ENCODE data around the gene TMEM176B.
A peak's percentile ranks its signal among the peaks of the same experiment; 100 is the strongest.

The TMEM176B gene

DNA sequence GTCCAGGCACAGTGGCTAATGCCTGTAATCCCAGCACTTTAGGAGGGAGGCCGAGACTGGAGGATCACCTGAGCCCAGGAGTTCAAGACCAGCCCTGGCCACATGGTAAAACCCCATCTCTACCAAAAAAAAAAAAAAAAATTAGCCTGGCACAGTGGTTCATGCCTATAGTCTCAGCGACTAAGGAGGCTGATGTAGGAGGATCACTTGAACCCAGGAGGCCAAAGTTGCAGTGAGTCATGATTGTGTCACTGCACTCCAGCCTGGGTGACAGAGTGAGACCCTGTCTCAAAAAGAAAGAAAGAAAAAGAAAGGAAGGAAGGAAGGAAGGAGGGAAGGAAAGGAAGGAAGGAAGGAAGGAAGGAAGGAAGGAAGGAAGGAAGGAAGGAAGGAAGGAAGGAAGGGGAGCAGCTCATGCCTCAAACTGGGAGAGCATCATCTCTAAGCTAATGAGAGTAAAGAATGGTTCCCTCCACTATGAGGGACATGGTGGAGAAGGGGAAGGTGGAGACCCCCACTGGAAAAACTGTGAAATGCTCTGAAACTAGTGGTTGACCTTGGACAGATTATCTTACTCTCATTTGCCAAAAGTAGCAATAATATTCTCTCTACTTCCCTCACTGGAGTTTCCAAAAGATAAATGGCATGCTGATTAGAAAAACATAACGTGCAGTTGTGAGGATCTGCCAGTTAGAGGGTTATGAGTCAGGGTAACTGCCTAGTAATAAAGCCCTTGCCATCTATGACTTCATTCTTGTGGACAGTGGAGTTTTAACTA is 46.1 kb downstream of the TMEM176B start:
- no peak overlapping the region for H3K9ac ChIP-seq
- no peaks in the 10 kb centered on the region for H3K27me3 ChIP-seq
- no peaks in the 10 kb centered on the region for H4K20me1 ChIP-seq
- H3K4me3 ChIP-seq, result no peak overlapping the region
- peak overlapping the region in 1 of 11 experiments; percentile 21; a peak in 1 of 22 replicates for H3K27ac ChIP-seq
- no peak for TF ChIP-seq Cebpa-rat (IDR thresholded peaks at IDR 0.05)
- H3K4me1 ChIP-seq, result peaks cover 22 to 44% (median 36%) of the 10 kb centered on the region in 10 experiments
- no peaks in the 10 kb centered on the region for H3K9me3 ChIP-seq (replicated peaks in 1 of 11)
- H3K4me2 ChIP-seq, result peak overlapping the region in 8 of 11 experiments; percentile 6 to 80 (median 42); a peak in 10 of 22 replicates
- H3K36me3 ChIP-seq, result no peaks in the 10 kb centered on the region

DNA sequence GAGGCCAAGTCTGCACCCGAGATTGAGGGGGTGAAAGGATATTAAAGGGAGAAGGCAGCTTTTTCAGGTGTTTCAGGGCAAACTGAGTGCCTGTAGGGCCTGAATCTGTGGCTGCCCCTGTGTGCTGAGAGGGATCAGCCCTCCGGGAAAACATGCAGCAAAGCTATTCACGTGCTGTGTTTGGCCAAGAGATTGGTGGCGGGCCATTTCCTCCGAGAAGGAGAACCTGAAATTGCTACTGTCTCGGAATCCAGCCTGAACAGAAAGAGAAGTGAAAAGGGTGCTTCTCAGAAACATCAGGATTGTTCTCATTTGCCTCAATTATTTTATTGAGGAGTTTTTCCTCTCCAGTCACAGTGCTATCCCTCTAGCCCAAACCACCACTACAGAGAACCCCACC is 46.9 kb downstream of the TMEM176B start:
- TF ChIP-seq Cebpa-rat (IDR thresholded peaks at IDR 0.05), result no peak
- Histone ChIP-seq H4K20me1 (no peaks in the 10 kb centered on the region), H3K9me3 (replicated peaks in 1 of 11) (no peaks in the 10 kb centered on the region), H3K36me3 (no peaks in the 10 kb centered on the region), H3K27me3 (no peaks in the 10 kb centered on the region), H3K4me3 (no peak overlapping the region), H3K27ac (peak overlapping the region in 2 of 11 experiments; percentile 10 to 21; a peak in 2 of 22 replicates), H3K9ac (peak overlapping the region in 1 of 11 experiments; percentile 5; a peak in 1 of 22 replicates), H3K4me1 (peaks cover 22 to 50% (median 36%) of the 10 kb centered on the region in 10 experiments), H3K4me2 (peak overlapping the region in 9 of 11 experiments; percentile 6 to 80 (median 29); a peak in 13 of 22 replicates)

DNA sequence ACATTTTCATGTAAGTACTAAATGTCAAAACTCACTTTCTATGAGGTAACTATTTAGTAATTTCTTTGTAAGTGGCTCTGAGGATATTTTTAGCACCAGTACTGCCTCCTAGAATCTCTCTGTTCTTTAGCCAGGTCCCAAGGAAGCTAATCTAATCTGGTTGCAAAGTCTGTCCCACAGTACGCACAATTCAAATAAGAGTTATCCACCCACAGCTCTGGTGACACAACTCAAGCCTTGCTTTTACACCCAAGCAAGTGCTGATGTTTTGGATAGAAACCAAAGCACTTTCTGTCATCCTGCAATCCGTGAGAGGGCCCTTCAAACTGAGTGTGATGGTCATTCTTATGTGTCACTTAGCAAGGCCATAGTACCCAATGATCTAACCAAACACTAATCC is 48.5 kb downstream of the TMEM176B start:
- no peak for TF ChIP-seq Cebpa-rat (IDR thresholded peaks at IDR 0.05)
- no peaks in the 10 kb centered on the region for H3K36me3 ChIP-seq
- H3K4me3 ChIP-seq, result no peak overlapping the region
- peaks cover 22 to 56% (median 35%) of the 10 kb centered on the region in 10 experiments for H3K4me1 ChIP-seq
- no peak overlapping the region for H3K9ac ChIP-seq
- H3K9me3 ChIP-seq (replicated peaks in 1 of 11), result no peaks in the 10 kb centered on the region
- no peaks in the 10 kb centered on the region for H4K20me1 ChIP-seq
- H3K27me3 ChIP-seq, result no peaks in the 10 kb centered on the region
- H3K27ac ChIP-seq, result no peak overlapping the region
- no peak overlapping the region for H3K4me2 ChIP-seq

DNA sequence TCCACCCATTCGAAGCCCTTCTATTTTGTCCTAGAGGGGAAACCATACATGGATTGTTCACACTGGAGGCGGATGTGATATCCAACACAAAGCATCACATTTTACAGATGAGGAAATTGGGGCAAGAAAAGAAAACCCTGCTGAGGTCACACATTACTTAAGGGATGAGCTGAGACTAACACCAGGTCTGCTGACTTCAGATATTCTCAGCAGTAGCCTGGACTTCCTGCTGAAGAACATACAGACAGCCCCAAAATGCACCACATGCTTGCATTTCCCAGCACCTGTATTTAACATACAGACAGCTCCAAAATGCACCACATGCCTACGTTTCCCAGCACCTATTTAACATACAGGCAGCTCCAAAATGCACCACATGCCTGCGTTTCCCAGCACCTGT is 51.8 kb downstream of the TMEM176B start:
- H3K4me3 ChIP-seq, result no peak overlapping the region
- H3K27me3 ChIP-seq, result no peaks in the 10 kb centered on the region
- H3K4me1 ChIP-seq, result peaks cover 0 to 27% (median 5%) of the 10 kb centered on the region in 10 experiments; a peak in 13 of 20 replicates
- H3K4me2 ChIP-seq, result peak overlapping the region in 2 of 11 experiments; percentile 10 to 36; a peak in 4 of 22 replicates
- H3K36me3 ChIP-seq, result peaks cover 0 to 11% (median 0%) of the 10 kb centered on the region in 11 experiments; a peak in 4 of 22 replicates
- no peak overlapping the region for H3K27ac ChIP-seq
- no peaks in the 10 kb centered on the region for H3K9me3 ChIP-seq (replicated peaks in 1 of 11)
- TF ChIP-seq Cebpa-rat (IDR thresholded peaks at IDR 0.05), result no peak
- peaks cover 0 to 10% (median 0%) of the 10 kb centered on the region in 11 experiments; a peak in 2 of 22 replicates for H4K20me1 ChIP-seq
- no peak overlapping the region for H3K9ac ChIP-seq

DNA sequence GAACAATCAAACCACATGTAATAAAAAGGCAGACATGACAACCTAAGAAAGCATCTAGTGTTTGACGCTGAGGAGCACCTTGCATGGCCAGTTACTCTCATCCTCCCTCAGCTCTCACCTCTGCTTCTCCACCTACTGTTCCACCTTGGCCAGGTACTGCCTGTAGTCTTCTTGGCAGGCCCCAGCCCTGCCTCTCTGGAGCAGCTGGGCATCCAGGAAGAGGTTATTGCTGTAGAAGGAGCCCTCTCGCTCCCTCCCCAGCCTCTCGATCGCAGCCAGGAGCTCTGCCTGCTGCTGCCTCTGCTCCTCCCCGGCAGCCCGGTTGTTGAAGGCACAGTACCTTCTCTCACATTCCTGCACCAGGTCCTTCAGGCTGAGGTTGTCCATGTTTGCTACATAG is 53.2 kb downstream of the TMEM176B start:
- Histone ChIP-seq H3K4me1 (peaks cover 0 to 32% (median 0%) of the 10 kb centered on the region in 10 experiments; a peak in 4 of 20 replicates), H3K9me3 (replicated peaks in 1 of 11) (no peaks in the 10 kb centered on the region), H3K9ac (no peak overlapping the region), H4K20me1 (peaks cover 0 to 25% (median 0%) of the 10 kb centered on the region in 11 experiments; a peak in 2 of 22 replicates), H3K27ac (no peak overlapping the region), H3K36me3 (peaks cover 0 to 25% (median 0%) of the 10 kb centered on the region in 11 experiments; a peak in 6 of 22 replicates), H3K4me2 (no peak overlapping the region), H3K27me3 (no peaks in the 10 kb centered on the region), H3K4me3 (no peak overlapping the region)
- TF ChIP-seq Cebpa-rat (IDR thresholded peaks at IDR 0.05), result no peak

DNA sequence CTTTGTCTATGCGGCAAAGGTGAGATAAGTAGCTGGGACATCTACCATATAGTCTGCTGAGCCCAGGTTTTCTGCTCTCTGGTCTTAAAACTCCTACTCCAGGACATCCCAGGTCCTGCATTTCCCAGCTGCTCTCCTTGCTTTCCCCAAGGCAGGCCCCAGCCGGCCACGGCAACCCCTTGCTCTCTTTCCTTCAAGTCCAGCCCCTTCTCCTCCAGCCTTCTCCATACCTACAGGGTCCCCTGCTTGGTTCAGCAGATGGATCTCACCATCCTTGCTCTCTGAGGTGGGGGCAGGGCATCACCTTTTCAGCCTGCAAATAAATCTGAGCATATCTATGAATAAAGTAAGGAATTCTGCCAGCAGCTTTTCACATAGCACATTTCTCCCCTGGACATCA is 54.3 kb downstream of the TMEM176B start:
- Histone ChIP-seq H3K4me3 (no peak overlapping the region), H3K9ac (no peak overlapping the region), H3K4me2 (no peak overlapping the region), H3K36me3 (peaks cover 0 to 36% (median 0%) of the 10 kb centered on the region in 11 experiments; a peak in 6 of 22 replicates), H3K9me3 (replicated peaks in 1 of 11) (no peaks in the 10 kb centered on the region), H3K27ac (no peak overlapping the region), H4K20me1 (peaks cover 0 to 35% (median 0%) of the 10 kb centered on the region in 11 experiments; a peak in 2 of 22 replicates), H3K4me1 (peaks cover 0 to 41% (median 0%) of the 10 kb centered on the region in 10 experiments; a peak in 4 of 20 replicates), H3K27me3 (no peaks in the 10 kb centered on the region)
- no peak for TF ChIP-seq Cebpa-rat (IDR thresholded peaks at IDR 0.05)

DNA sequence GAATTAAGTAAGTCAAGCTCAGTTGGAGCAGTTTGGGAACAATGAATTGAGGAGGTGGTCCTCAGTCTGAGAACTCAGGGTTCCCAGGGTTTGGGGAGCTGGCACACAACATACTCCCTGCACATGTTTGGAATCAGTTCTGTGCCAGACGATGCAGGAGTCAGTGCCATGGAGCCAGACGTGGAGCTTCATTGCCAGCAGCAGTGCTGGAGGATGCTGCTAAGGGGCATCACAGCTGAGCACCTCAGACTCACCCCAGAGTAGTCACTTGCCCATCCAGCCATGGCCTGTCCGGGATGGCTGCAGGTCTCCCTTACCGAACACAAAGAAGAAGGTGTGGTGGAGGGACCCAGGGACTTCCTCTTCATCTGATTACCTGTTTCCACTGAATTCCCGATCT is 55.1 kb downstream of the TMEM176B start:
- Histone ChIP-seq H3K4me3 (no peak overlapping the region), H3K36me3 (peaks cover 0 to 44% (median 0%) of the 10 kb centered on the region in 11 experiments; a peak in 6 of 22 replicates), H3K4me1 (peaks cover 0 to 49% (median 0%) of the 10 kb centered on the region in 10 experiments; a peak in 5 of 20 replicates), H3K27me3 (no peaks in the 10 kb centered on the region), H4K20me1 (peaks cover 0 to 43% (median 0%) of the 10 kb centered on the region in 11 experiments; a peak in 2 of 22 replicates), H3K9me3 (replicated peaks in 1 of 11) (peaks cover 0 to 2% (median 0%) of the 10 kb centered on the region in 11 experiments; a peak in 7 of 22 replicates), H3K27ac (no peak overlapping the region), H3K4me2 (no peak overlapping the region), H3K9ac (no peak overlapping the region)
- no peak for TF ChIP-seq Cebpa-rat (IDR thresholded peaks at IDR 0.05)

DNA sequence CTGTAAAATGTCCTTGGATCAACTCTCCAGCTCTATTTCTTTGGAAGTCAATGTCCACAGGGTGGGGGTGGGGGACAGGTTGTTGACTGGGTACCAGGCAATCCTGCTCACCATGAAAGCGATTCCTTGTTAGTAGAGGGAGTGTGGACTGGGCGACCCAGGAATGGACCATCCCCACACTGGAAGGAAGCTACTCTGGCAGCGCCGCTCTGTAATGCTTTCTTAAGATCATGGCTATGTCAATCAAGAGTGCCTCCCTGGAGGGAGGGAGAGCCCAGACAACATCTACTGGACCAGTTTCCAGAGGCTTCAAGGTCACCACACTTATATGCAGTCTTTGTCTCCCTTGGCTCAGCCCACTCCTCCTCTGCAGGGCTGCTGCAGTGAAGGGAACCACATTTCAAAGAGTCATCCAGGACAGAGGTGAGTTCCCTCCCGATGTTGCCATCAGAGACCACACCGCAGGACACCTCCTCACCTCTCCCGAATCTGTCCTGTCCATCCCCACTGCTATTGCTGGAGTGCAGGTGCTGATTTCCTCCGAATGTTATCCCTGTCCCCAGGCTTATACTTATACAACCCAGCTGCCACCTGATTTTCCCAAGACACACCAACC is 56.0 kb downstream of the TMEM176B start:
- no peak for TF ChIP-seq Cebpa-rat (IDR thresholded peaks at IDR 0.05)
- Histone ChIP-seq H3K27ac (no peak overlapping the region), H3K9ac (no peak overlapping the region), H3K4me1 (peaks cover 0 to 58% (median 0%) of the 10 kb centered on the region in 10 experiments; a peak in 5 of 20 replicates), H3K4me2 (peak overlapping the region in 2 of 11 experiments; percentile 14 to 36; a peak in 2 of 22 replicates), H3K36me3 (peaks cover 0 to 50% (median 0%) of the 10 kb centered on the region in 11 experiments; a peak in 6 of 22 replicates), H3K27me3 (no peaks in the 10 kb centered on the region), H3K9me3 (replicated peaks in 1 of 11) (peaks cover 0 to 7% (median 0%) of the 10 kb centered on the region in 11 experiments; a peak in 7 of 22 replicates), H3K4me3 (no peak overlapping the region), H4K20me1 (peaks cover 0 to 53% (median 0%) of the 10 kb centered on the region in 11 experiments; a peak in 2 of 22 replicates)
